ENCODE measurements around the gene IQSEC2.

- TF ChIP-seq CTCF (IDR thresholded peaks at IDR 0.05; ENCODE audit: low read depth, low read length) (no peak), EZH2phosphoT487 (IDR thresholded peaks at IDR 0.05; ENCODE audit: low read depth) (no peak)
Measured at GRCh38 chrX:53266914-53267313, 14.5 kb downstream of the IQSEC2 start.
